Endothelial cell of umbilical vein (primary cell): ENCODE data around the gene DYNLT2. TPM values are rescaled to one million over a fixed set of nuclear protein-coding genes. Genes with fewer than 3 reads are reported as not detected.
A peak's percentile ranks its signal among the peaks of the same experiment; 100 is the strongest.

Source experiments
- BruUV-seq: library from RNA; stranded (reverse); fragments of 400-500 nt; replicated peaks from 2 replicates; lab custom pipeline; 2021; lab: Mats Ljungman, UMichigan
- CTCF ChIA-PET: fragments of 300-600, 350-600 bp; sonication (Branson Sonifier 250); formaldehyde crosslinking; loops from one replicate; lab custom pipeline; 2021; ENCODE audit warnings: antibody characterized with exemption, inconsistent platforms; lab: Charles Lee
- POLR2A ChIA-PET: fragments of 300-600, 350-600 bp; sonication (Branson Sonifier 250); formaldehyde crosslinking; loops from one replicate; lab custom pipeline; 2021; ENCODE audit warnings: antibody characterized with exemption, inconsistent platforms; lab: Charles Lee
- DNase-seq: peaks from one replicate; pipeline ENCODE4 v3.0.0-alpha.2; 2011; ENCODE audit warnings: low read depth, low spot score
- FAIRE-seq: peaks from 2 replicates; lab custom pipeline; 2011; peaks lifted over from hg19 to GRCh38; lab: Jason Lieb, UNC
- H2AFZ ChIP-seq: 2 replicates; pipeline ENCODE4 v1.6.0; 2012; ENCODE audit warnings: low read depth, low read length, control low read depth, inconsistent platforms
- H3K27ac ChIP-seq: 2 replicates; pipeline ENCODE4 v1.5.1; 2011; ENCODE audit warnings: low read depth, mild to moderate bottlenecking, control low read depth, low read length, moderate library complexity; ENCODE audit not compliant: insufficient read depth
- H3K27me3 ChIP-seq, 2 experiments: 2 replicates each; pipeline versions ENCODE4 v1.6.0 to v1.6.1; 2011; ENCODE audit warnings: low read length in 2 of 2, mixed read lengths in 1 of 2; ENCODE audit not compliant: control insufficient read depth in 2 of 2, insufficient read depth in 2 of 2
- H3K36me3 ChIP-seq, 2 experiments: 2 replicates in 1 of 2; 3 replicates in 1 of 2; pipeline ENCODE4 v1.5.1; 2011; ENCODE audit warnings: low read length in 2 of 2, mild to moderate bottlenecking in 1 of 2, moderate library complexity in 1 of 2; ENCODE audit not compliant: control insufficient read depth in 2 of 2, insufficient read depth in 2 of 2; ENCODE audit errors: extremely low read depth in 1 of 2
- H3K4me1 ChIP-seq: 3 replicates; pipeline ENCODE4 v1.5.1; 2011; ENCODE audit warnings: mild to moderate bottlenecking, low read length; ENCODE audit not compliant: control insufficient read depth, insufficient read depth; ENCODE audit errors: extremely low read depth
- H3K4me2 ChIP-seq: 2 replicates; pipeline ENCODE4 v1.6.1; 2011; ENCODE audit warnings: low read length, control low read depth, mixed read lengths; ENCODE audit not compliant: insufficient read depth
- H3K4me3 ChIP-seq, 3 experiments: fragments of 200-600 bp in 1 of 3; sonication (generic), shearing (Covaris generic) in 1 of 3; replicated peaks in 1 of 3; 2 replicates each; pipeline ENCODE4 v1.5.1; 2011 to 2016; ENCODE audit warnings: control low read depth in 3 of 3, low read length in 3 of 3, mild to moderate bottlenecking in 2 of 3, inconsistent platforms in 1 of 3, low read depth in 1 of 3, moderate library complexity in 1 of 3; ENCODE audit not compliant: insufficient read depth in 1 of 3
- H3K79me2 ChIP-seq: 2 replicates; pipeline ENCODE4 v1.6.0; 2012; ENCODE audit warnings: low read length, inconsistent platforms; ENCODE audit not compliant: control insufficient read depth, insufficient read depth
- H3K9ac ChIP-seq: replicated peaks from 2 replicates; pipeline ENCODE3; 2011; ENCODE audit warnings: low read length, control low read depth; ENCODE audit not compliant: insufficient read depth; ENCODE audit errors: extremely low read depth
- H3K9me1 ChIP-seq: replicated peaks from 3 replicates; pipeline ENCODE4 v1.6.0; 2011; ENCODE audit warnings: mild to moderate bottlenecking, low read length; ENCODE audit not compliant: control insufficient read depth, insufficient read depth; ENCODE audit errors: extremely low read depth
- H3K9me3 ChIP-seq: replicated peaks from 2 replicates; pipeline ENCODE4 v1.5.1; 2012; ENCODE audit warnings: low read length, inconsistent platforms; ENCODE audit not compliant: control insufficient read depth, insufficient read depth
- H4K20me1 ChIP-seq: replicated peaks from 2 replicates; pipeline ENCODE3; 2011; ENCODE audit warnings: mild to moderate bottlenecking, low read length; ENCODE audit not compliant: control insufficient read depth, insufficient read depth; ENCODE audit errors: extremely low read depth
- EZH2 ChIP-seq: IDR thresholded peaks from 2 replicates; pipeline ENCODE4 v1.6.1; 2012; ENCODE audit warnings: borderline replicate concordance, low read depth, mild to moderate bottlenecking, moderate library complexity, low read length, inconsistent platforms; ENCODE audit not compliant: severe bottlenecking
- GATA2 ChIP-seq: IDR thresholded peaks from 2 replicates; pipeline ENCODE4 v1.7.0; 2011; ENCODE audit warnings: low read depth, mild to moderate bottlenecking, moderate library complexity, mixed read lengths, low read length; ENCODE audit not compliant: insufficient read length, insufficient read depth
- MAX ChIP-seq: IDR thresholded peaks from 2 replicates; pipeline ENCODE4 v1.6.1; 2011; ENCODE audit not compliant: insufficient read depth, insufficient read length
- MYC ChIP-seq: IDR thresholded peaks from one replicate; pipeline ENCODE4 v1.6.1; 2011; ENCODE audit warnings: mild to moderate bottlenecking, low read depth, low read length
- POLR2A ChIP-seq: IDR thresholded peaks from 2 replicates; pipeline ENCODE4 v1.6.1; 2012; ENCODE audit warnings: low read depth, mild to moderate bottlenecking, control low read depth, low read length
- POLR2AphosphoS5 ChIP-seq: IDR thresholded peaks from 2 replicates; pipeline ENCODE4 v1.6.1; 2012; ENCODE audit warnings: low read depth, mild to moderate bottlenecking, control low read depth, low read length, moderate library complexity; ENCODE audit not compliant: insufficient read depth
- dilution Hi-C: fragments of 300-500 bp; cut with MboI; formaldehyde crosslinking; loops from one replicate; pipeline ENCODE4 v1.15.0; 2019; ENCODE audit warnings: low sequenced_read_pairs; ENCODE audit not compliant: extremely low pct_ligation_motif_present
- intact Hi-C: fragments of 100-400 bp; cut with micrococcal nuclease; formaldehyde crosslinking; loops from one replicate; pipeline ENCODE4 v1.10.0; 2022
- polyA plus RNA-seq, 4 experiments: library from polyadenylated mRNA; depleted of rRNA in 3 of 4; stranded (reverse) in 3 of 4; unstranded in 1 of 4; fragments of >200 nt; gene quantifications; 2 replicates each; pipeline versions ENCODE4 v1.2.1 to v1.2.3, GENCODE V29; 2011 to 2012; ENCODE audit warnings: missing spikeins in 1 of 4
- total RNA-seq: library from RNA; stranded (reverse); gene quantifications from 2 replicates; pipeline ENCODE4 v1.2.3, GENCODE V29; 2021

DYNLT2 gene
- total and polyA plus RNA-seq, 2 donors (not counting 3 experiments of a cell fraction or from before 2014, with no cell fraction given), result 0.39 to 0.88 TPM

GRCh38 chr6:169701954-169702839 is 49.2 kb downstream of the DYNLT2 start, which contains the start of the genes C6orf120 and WDR27:
TSS of gene C6orf120 (plus strand) at chr6:169702126. CDS start at chr6:169702460, 334 bp downstream.
TSS of gene WDR27 (minus strand) at chr6:169702029. CDS start at chr6:169689005, 13,024 bp downstream.
- Histone ChIP-seq H3K4me3 (peak within 1 kb of the TSS; percentile 70 to 84 (median 71)), H3K27ac (peak within 1 kb of the TSS; percentile 76), H3K36me3 (peaks cover 0 to 4% of the 10 kb centered on the region in 2 experiments), H4K20me1 (no peaks in the 10 kb centered on the region), H3K79me2 (peaks cover 56% of the 10 kb centered on the region), H3K27me3 (no peaks in the 10 kb centered on the region), H3K4me1 (peaks cover 57% of the 10 kb centered on the region), H3K9me1 (no peaks in the 10 kb centered on the region), H3K9me3 (no peaks in the 10 kb centered on the region), H3K9ac (peak within 1 kb of the TSS; percentile 91), H3K4me2 (peak within 1 kb of the TSS; percentile 93), H2AFZ (peak within 1 kb of the TSS; percentile 32)
- intact Hi-C loops (loop anchor here (1.0 to 5.0 kb wide), 8 partner anchors 21 to 853 kb away; partner anchors contain the start of genes DYNLT2, ERMARD, FAM120B and TBP), dilution Hi-C loops (no loop called here)
- ChIA-PET POLR2A (interaction anchor here (0.7 to 1.6 kb wide), 4 partner anchors 26 to 50 kb away, joined by 3 to 6 read pairs (median 3); no protein-coding TSS in a partner anchor), CTCF (interaction anchor here (1.1 to 2.0 kb wide), 3 partner anchors 9 to 190 kb away, joined by 3 to 9 read pairs (median 7); no protein-coding TSS in a partner anchor)
- BruUV-seq, result no TSS peak
- DNase-seq, result peak; percentile 97
- FAIRE-seq, result peak; percentile 89
- no peak for TF ChIP-seq GATA2
- peak; percentile 56 for TF ChIP-seq MAX
- peak; percentile 40 for TF ChIP-seq MYC
- peak; percentile 87 for TF ChIP-seq POLR2AphosphoS5
- peak; percentile 78 for TF ChIP-seq POLR2A
- no peak for TF ChIP-seq EZH2
